GOT3 (cell line): ENCODE data around the gene SKAP1.
"Not testable (repeated sequence)": the region's sequence is repeated elsewhere in the genome, so short reads cannot be mapped to it uniquely, and the experiment has no call there.

Experiments used
- DNase-seq: peaks from one replicate; lab custom pipeline; 2025; ENCODE audit warnings: mixed read lengths; lab: John Stamatoyannopoulos, UW

The SKAP1 gene

DNA sequence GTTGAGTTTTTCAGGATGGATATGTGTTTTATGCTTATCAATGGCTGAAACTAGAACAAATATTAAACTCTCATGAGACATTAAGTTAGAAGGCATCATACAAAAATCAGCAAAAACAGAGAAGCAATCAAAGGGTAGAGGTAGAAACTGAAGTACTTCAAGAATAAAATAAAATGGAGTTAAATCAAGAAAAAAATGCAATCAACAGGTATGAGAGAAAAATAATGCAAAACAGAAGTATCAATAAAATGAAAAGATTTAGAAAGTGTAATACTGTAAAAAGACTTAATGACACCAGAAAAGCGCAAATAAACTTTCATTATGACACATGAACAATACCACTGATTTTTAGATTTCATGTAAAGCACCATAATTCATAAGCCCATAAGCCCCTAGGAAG lies 112.3 kb downstream of the SKAP1 start:
- DNase-seq: no peak

DNA sequence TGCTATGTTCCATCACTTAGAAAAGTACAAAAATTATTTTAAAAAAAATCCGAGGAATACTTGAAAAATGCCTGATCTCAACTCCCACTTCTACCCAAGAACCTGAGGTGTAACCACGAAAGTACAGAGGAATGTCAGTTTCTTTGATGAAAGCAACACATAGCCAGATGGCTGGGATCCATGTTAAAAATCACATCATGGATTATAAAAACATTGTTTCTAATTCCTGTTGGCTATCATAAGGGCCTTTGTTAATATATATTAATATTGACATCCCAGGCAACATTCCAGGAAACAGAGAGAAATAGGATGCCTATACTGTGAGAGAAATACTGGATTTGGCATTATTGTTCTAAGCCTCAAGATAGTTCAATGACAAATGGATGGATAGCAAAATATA lies 115.3 kb downstream of the SKAP1 start:
- DNase-seq: no peak

DNA sequence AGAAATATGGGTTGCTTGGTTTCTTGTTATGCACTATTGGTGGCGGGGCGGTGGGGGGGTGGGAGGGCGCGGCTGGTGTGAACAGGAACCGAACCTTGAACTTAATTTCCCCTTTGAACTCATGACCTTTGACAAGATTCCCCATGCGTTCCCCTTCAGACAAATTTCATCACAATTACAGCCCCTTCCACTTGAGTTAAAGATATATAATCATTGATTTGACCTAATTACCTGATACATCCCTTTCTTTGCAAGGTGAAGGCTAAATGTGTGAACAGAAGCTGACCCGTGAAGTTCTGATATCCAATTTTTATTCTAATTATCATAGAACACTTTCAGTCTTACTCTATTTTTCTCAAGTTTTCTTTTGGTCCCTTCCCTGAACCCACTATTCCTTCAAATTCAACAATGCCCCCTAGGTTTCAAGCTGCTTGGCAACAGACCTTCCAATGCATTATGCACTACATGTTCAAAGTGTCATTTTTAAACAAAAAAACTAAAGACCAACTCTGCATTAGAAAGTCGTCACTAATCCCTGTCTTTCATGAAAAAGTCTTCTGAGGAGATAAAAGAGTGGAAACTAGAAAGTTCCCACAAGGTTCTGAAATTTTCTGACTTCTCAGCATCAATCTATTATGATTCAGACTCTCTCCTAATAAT lies 116.8 kb downstream of the SKAP1 start:
- DNase-seq: no peak

DNA sequence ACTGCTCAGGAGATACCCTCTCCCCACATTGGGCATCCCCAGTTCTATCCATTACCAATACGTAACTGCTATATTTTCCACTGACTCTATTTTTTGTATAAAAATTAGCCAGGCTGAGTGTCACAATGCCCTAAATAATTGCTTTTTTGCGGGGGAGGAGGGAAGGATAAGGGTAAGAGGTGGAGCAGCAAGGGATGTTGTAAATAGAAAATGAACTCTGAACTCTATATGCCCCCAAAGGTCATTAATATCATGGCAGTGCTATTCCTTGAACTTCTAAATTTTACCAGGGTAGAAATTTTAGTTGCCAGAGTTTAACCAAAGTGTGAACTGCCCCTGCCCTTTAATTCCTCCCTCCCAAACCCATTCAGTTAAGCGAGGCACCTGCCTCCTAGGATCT lies 118.7 kb downstream of the SKAP1 start:
- no peak for DNase-seq

DNA sequence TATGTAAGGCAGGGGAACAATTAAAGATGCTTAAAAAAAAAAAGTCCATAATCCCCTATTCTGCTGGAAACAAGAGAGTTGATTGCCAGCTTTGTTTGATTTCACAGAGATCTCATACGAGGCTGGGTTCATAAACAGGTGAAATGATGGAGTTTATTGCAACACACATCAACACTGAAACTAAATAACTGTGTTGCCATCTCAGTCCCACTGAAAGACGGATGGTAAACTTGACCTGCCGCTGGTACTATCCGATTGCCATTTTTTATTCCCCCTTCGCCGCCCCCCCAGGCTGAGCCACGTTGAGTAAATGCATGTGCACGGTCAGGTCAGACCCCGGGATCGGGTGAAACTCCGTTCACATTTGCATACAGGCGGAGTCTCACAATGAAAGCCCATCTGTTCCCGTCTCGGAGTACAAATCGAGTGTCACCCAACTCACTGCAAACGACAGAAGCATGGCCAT lies 119.2 kb downstream of the SKAP1 start:
- DNase-seq: no peak

DNA sequence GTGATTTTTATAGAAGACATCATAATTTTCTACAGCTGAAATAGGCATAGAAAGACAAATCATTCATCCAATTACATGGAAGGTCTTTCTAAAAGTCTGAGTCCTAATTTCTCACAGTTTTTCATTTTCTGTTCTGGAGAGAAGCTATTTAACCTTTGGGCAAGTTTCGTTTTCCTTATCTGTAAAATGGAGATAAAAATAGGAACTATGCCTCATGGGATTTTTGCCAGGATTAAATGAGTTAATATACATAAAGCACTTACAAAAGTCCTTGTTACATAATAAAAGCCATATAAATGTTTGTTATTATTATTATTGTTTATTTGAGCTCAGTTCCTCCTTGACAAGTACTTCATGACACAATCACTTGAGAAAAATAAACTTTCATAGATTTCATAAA lies 121.4 kb downstream of the SKAP1 start:
- DNase-seq: no peak

DNA sequence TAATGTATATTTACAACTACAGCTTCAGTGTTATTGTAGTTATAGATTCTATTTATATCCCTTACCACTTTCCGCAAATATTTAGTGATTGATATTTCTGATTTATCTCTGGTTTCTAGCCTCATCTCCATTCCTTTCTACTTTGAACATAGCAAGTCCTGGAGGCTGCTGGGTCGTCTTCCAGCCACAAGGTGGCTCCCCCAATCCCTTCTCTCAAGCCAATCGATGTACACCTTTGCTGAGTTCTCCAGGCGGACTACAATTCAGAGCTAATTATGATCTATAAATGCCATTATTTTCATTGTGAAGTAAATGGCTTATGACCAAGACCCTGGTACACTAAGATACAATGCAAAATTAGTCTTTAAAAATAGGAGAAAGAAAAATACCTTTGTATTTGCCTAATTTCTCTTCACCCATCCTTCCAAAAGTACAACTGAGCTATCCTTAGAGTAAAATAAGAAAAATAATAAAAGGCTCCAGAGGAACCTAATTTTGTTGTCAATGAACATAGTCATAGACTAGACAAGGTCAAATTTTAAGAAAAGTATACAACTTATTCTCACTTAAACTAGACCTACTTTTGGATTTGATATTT lies 122.1 kb downstream of the SKAP1 start:
- no peak for DNase-seq

DNA sequence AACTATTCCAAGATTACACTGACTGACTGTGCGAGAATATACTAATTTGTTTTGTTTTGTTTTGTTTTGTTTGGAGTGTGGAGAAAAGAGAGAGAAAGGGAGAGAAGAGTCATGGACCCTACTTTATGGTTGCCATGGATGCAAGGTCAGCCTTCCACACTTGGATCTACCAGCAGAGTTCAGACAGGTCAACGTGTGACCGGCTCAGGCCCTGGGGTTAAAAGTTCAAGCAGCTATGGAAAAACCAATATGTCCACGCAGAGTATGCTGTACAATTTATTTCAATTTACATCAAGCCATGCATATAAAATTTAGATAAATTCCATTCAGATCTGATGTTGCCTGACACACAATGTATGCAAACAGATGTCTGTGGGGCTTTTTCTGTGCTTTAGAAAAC lies 122.8 kb downstream of the SKAP1 start:
- DNase-seq: no peak

DNA sequence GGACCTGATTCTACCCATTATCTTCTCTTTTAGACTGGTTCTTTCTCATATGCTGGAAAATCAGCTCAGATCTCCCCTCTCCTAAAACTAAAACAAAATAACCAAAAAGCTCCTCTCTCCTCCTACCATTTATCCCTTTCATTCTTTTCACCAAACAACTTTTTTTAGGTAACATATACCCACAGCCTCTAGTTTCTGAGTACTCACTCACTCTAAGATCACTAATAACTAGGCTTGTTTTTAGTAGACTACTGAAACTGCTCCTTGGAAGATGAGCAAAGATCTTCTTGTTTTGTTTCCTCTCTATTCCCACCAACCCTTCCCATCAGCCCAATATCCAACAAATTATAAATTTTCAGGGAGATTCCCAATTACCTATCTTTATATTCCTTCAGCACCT lies 129.0 kb downstream of the SKAP1 start:
- DNase-seq: no peak

DNA sequence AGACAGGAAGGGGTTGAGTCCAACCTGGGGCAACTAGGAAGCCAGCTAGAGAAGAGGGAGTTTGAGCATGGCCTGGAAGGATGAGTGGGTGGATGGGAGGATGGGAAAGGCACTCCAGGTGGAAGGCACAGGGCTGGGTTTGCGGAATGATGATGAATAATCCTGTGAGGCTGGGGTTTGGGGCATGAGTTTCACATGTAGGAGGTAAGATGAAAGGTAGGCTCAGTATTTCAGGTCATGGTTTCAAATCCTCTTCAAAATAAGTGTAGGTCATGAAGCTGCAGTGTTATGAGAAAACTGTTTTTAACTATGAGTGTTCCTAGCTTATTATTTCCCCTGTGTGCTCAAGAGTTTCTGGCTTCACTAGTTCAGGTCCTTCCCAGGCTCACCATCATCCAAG lies 130.3 kb downstream of the SKAP1 start:
- DNase-seq: no peak

DNA sequence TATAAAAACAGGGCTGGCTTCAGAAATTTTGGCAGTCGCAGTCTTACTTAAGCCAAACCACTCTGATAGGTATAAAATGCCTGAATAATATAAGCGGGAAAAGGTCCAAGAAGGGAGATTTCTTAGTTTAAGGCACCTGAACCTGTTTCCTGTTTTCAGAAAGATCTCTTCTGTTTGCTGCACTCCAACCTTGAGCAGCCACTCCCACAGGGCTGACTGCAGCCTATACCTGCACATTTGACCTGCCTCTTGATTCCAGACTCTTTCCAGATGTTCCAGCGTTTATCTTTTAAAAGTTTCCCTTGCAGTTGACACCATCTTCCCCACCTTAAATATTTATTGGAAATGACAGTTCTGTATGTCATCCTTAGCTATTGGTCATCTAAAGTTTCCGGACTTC lies 132.2 kb downstream of the SKAP1 start:
- DNase-seq: no peak

DNA sequence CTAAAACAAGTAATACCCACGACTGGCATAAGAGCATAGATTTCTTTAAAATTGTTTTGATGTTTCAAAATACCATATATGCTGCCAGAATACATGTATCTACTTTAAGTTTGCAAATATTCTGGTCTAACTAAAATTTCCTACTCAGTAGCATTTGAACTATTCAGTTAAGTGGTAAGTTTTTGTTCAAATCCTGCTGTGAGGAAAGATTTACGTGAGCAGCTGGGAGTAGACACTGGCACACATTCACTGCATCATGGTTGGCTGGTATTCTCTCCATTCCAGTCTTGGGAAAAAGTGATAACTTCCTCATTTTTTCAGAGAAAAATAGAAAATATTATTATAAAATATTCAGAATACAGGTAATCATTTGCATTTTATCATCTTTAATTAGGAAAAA lies 133.6 kb downstream of the SKAP1 start:
- no peak for DNase-seq

DNA sequence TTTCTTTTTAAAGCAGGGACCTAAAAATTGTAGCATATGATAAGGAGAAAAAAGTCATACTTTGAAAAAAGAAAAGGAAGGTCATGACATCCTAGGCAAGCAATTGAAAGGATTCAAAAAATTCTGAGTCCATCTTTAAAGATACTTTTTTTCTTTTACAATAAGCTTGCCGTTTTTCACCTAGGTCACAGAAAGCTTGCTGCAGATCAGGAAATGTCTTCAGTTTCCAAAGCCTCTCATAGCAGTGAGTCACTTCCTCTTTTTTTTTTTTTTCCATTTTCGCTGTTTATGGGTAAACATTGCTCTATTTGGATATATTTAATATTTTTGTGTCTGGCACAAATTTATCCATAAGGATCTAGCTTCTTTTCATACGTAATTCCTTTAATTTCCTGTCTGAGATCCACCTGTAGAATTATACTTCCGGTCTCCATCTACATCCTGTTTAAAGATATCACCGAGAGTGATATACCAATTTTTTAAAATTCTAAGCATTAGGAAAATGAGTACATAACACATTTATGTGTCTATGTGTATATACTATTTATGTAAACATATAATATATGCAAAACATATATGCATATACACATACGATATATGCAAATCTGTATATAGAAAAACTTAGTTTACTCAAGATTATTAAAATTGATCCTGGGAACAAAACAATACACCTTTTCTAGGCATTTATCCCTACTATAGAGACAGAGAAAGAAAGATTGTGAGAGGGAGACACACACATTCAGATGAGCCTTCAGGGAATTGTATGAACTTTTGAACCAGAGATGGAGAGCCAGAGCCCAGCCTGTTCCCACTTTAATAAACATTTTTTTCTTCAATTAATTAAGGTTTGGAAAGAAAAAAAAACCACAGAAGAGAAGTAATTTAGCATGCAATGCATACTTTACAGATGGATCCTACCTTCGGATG lies 134.4 kb downstream of the SKAP1 start:
- DNase-seq: no peak

DNA sequence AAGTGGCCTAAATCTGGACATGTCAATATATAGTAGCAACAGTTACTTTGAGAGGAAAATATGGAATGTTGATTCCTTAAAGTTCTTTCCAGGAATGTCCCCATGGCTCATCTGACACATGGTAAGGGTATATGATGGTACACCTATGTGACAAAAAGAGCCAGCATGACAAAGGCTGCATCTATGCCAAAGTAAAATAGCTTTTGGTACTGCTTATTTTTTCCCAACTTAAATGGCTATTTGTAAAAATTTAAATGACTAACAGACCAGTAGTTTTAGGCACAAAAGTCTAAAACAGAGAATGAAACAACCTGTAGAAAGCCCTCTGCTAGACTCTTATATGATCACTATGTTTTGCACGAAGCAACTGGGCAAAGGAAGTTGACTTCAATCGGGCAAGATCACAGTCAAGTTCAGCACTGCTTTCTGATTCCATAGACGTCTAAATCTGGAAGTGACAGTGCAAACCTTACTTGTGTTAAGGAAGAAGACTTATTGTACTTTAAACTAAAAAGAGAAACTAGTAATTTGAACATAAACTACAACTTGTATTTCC lies 135.1 kb downstream of the SKAP1 start:
- DNase-seq: no peak

DNA sequence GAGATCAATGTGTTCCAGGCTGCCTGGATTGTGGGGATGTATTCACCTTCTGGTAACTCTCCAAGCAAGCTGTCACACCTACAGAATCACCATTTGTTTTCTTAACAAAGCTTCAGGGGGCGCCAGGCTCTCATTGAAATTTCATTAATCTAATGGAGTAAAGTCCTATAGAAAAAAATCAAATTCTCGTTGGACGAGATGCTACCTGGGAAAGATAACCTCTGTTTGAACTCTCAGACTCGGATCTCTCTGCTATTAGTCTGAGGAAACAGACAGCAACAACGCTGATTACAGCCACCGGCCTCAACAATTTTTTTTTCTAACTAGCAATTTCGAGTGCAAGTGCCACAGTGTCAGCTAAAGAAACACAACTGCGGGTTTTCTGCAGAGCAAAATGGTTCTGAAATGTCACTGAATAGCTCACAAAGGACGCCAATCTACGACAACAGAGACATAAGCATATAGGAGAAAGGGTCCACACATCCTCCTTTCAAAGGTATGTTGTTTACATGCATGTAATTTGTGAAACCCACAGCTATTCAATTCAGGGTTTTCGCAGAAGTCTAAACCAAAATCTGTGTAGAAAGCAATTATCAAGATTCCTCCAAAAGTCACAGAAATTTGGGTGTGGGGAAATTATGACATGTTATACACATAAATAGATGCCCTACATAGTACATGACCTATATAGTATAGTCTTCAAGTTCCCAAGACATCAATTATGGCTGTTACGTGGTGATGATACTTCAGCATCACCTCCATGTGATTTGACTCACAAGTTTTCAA lies 135.8 kb downstream of the SKAP1 start:
- no peak for DNase-seq

DNA sequence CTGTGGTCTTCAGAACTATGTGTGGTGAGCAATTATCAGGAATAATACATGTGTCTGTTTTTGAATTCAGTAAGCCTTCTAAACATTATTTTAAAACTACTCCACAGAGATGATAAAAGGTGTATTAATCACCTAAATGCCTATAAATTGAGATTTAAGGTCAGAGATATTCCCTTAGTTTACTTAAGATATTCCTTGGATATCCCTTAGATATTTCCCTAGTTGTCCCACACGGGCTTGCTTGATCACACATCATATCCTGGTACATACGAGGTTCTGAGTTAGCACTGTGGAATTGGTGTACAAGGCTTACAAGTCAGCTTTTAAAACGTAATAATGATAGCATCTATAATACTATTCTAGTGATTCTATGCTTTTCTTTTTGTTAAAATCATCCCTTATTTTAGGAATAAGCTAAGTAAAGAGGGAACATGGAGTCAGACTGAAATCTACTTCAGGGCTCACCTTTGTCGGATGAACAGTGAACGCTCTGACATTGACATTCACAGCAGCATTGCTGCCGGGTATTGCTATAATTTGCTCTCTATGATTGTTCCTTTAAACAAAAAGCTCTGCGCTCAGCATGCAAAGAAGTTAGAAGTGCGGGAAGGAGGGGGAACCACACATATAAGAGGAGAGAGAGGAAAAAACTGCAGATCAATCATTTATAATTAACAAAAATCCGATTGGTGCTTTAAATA lies 136.5 kb downstream of the SKAP1 start:
- DNase-seq: no peak

DNA sequence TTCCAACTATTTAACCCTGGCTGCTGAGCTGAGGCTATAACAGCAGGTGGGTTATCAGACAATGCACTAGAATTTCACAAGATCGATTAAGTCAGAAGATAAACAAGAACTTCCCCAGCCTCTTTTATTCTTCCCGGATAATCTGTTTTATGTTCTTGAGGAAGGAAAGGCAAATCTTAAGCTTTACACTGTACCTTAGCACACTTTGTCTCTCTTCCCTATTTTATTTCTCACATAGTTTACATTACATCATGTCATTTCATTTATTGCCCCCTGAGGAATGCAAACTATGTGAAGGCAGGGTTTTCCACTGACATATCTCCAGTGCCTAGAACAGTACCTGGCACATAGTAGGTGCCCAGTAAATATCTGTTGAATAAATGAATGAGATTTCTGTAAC lies 139.6 kb downstream of the SKAP1 start:
- DNase-seq: no peak

DNA sequence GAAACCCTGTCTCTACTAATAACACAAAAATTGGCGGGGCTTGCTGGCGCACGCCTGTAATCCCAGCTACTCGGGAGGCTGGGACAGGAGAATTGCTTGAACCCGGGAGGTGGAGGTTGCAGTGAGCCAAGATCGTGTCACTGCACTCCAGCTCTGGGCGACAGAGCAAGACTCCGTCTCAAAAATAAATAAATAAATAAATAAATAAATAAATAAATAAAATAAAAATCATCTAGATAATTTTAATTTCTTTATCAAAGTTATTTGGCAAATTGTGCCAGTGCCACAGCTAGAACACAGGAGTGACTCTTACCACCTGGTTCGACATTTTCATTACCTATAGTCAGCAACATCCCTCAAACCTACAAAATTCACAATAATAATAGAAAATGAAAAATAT lies 143.1 kb downstream of the SKAP1 start:
- DNase-seq: not testable (repeated sequence)

DNA sequence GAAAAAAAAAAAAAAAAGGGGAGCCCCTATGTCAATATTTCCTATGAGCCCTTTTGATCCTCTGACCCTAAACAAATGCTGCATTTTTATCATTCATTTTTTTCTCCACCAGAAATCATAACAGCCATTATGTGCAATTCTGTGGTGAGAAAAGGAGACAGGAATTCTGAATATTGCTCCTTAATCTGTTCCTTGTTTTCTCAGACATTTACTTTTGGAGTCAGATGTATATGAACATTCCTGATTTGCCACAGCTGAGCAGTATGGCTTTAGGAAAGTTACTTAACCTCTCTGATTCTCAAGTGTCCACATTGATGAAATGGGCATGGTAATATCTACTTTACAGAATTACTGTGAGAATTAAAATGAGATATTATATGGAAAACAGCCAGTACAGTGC lies 144.4 kb downstream of the SKAP1 start:
- DNase-seq: no peak

DNA sequence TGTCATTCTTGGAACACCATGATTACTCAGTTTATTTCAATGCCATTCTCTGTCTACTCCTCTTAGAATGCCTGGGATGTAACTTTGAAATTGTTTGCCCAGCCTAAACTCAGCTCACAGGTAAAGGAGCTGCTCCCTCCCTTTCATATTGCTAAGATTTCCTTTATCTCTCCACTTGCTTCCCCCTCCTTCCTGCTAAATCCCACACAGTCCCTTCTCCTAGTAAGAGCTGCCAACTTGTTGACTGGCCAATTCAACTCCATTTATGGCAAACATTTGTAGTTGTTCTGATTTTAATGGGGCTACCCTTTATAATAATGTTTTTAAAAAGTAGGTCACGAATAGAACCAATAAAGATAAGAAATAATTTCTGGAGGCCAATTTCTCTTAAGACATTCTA lies 146.1 kb downstream of the SKAP1 start:
- DNase-seq: no peak

DNA sequence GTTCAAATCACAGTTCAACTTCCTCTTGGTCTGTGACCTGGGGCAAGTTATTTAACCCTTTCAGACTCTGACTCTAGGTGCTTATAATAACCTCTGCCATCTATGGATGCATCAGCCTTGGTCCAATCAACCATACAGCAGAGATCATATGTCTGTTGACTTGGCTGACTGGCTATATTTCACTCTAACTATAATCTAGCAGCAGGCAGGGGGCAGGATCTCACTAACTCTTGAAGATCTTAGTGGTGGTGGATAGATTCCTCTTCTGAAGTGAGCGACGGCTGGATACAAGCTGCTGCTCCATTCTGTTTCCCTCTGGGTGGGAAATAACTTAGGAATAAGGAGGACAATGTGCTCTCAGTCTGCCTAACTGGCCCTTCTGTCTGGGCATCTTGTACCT lies 146.6 kb downstream of the SKAP1 start:
- DNase-seq: no peak
